NCI-H146 (cell line): ENCODE measurements around the gene TMEM151B.
A peak's percentile ranks its signal among the peaks of the same experiment; 100 is the strongest.

ENCODE experiments used
- DNase-seq: peaks from one replicate; lab custom pipeline; 2025; lab: John Stamatoyannopoulos, UW

Gene TMEM151B

DNA sequence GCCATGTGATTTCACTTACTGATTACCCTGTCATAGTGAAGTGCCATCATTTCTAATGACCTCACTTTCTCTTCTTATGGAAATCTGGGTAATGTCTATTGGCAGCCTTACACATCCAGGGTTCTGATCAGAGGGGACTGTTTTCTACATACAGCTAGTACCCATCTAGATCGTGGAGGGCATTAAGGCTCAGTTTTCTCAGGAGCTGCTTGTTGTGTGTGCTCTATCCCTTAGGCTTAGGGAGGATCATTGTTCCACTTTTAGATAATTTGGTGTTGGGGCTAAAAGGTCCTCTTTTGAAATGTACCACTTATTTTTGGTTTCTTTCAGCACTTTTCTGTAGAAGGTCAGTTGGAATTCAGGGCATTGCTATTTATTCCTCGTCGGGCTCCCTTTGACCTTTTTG lies 19.5 kb upstream of the TMEM151B start:
- DNase-seq = no peak

DNA sequence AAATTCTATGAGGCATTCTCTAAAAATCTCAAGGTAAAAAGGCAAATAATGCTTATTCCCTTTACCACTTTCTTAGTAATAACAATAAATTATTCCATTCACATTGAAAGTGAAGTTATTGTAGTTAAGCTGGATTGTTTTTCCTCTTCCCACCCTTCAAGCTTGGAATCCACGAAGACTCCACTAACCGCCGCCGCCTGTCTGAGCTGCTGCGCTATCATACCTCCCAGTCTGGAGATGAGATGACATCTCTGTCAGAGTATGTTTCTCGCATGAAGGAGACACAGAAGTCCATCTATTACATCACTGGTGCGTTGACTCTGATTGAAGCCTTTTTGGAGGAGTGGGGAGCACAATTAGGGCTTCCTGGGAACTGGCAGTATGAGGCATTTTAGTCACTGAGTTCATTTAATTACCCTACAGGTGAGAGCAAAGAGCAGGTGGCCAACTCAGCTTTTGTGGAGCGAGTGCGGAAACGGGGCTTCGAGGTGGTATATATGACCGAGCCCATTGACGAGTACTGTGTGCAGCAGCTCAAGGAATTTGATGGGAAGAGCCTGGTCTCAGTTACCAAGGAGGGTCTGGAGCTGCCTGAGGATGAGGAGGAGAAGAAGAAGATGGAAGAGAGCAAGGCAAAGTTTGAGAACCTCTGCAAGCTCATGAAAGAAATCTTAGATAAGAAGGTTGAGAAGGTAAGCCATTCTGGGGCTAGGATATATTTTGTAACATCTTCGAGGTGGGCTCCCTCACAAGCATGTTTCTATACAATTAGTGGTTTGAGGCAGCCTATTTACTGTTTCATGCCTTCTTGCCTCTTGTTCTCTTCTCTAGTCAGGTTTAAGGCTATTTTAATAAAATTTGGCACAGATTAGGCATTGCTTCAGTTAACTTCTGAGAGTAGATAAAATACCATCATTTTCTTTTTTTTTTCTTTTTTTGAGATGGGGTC lies 18.4 kb upstream of the TMEM151B start:
- DNase-seq = no peak

- DNase-seq = peak; percentile 52
These were observed 16.7 kb upstream of the TMEM151B start for GRCh38 chr6:44253307-44254101.

DNA sequence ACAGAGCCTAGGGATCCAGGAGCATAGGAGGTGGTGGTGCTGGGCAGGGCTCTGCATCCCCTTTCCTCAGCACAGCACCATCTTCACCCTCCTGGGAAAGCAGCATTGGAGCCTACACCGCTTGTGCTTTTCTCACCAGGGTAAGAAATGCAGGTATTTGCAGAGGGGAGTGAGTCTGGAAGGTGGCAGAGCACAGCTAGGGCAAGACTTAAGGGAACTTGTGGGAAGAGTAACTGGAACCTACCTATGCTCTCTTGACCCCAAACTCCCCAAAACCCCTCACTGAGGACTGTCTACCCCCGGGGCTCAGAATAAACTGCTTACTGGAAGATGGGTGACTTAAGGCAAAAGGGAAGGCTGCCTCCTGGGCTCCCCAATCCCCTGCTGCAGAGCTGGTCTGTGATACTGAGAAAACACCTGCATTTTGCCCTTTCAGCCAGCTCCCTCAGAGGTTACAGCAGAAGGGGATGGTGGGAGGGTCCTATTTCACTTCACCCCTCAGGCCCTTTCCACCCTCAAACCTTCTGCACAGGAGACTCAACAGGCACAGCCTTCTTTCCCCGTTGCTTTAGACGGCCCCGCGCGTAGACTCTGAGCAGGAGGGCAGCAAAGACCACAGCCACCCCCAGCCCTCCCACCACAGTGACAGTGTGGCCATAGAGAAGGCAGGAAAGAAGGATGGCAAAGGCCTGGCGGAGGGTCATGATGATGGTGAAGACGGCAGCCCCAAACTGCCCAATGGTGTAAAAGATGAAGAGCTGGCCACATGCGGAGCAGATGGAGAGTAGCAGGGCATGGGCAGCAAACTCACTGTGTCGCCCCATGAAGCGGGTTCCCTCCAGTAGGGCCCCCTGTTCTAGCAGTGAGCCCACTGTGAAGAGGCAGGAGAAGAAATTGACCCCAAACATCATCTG lies 15.8 kb upstream of the TMEM151B start:
- no peak for DNase-seq

- DNase-seq = no peak
These were observed 15.0 kb upstream of the TMEM151B start for GRCh38 chr6:44255105-44255808.

DNA sequence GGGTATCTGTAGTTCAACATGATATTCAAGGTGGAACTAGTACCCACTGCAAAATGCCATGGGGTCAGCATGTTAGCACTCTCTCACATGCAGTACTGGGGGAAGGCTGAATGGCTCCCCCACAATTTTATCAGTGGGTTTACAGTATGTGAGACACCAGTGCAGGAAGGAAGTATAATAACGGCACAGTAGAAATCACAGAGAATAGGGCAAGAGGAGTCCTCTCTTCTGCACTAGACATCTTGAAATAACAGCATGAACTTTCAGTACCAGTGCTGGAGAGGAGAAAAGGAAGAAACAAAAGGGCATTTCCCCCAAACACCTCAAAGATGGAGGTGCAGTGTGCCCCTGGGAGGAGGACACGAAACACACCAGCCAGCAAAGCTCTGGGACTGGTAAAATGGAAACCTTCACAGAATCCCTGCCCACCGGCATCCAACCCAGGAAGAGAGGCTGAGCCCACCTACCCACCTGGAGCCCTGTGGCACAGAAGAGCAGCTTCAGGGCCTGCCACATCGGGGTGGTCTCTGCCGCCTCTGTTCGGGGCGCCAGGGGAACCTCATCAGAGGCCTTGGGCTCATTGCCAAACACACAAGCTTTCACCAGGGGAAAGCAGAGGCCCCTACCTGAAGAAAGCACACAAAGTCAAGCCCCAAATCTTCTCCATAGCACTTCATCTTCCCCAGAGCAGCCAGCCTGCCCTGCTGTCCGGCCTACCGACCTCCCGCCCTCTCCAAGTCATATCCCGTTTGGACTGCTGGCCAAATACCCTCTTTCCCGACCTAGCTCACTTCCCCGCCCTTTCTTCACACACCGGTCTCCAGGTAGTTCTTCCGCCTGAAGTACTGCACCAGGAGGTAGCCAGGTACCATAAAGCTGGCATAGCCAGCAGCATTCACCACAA lies 14.1 kb upstream of the TMEM151B start:
- no peak for DNase-seq

DNA sequence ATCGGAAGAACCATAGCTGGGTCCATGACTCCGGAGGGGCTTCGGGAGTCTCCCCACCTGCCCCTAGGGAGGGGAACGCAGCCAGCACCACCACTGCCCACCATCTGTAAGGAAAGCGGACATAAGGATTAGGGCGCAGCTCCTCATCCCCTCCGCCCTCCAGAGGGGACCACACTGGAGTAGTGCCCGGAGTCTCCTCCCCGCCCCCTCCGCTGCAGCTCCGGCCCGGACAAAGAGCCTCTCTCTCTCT lies 13.6 kb upstream of the TMEM151B start:
- no peak for DNase-seq

- peak; percentile 89 for DNase-seq
These were observed 13.1 kb upstream of the TMEM151B start, which contains the start of gene SLC35B2 for GRCh38 chr6:44257025-44257752. Gene SLC35B2 (minus strand): TSS chr6:44257528. CDS start chr6:44257410, 118 bp downstream.

DNA sequence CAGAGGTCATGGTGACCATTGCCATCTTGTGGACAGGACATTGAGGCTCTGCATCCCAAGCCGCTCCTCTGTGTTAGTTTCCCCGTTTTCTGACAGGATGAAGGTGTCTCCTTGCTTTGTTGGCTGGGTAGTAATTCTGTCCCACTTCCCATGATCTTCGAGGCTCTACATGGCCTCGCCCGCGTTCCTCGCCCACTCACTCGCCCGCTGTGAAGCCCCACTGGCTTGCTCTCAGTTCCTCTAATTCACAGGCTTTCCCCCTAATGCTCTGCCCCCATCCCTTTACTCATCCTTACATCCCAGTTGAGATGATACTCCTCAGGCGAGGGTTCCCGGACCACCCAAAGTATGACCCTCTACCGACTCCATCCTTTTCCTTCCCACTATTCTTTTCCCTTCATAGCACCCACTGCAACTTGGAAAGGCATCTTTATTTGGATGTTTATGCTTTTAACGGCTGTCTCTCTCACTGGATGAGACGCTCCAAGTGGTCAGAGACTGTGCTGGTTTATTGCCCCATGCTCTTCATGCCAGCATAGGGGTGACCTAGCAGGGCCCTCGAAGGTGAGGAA lies 12.4 kb upstream of the TMEM151B start:
- DNase-seq = no peak

- no peak for DNase-seq
These were observed 11.9 kb upstream of the TMEM151B start for GRCh38 chr6:44258325-44258863.

DNA sequence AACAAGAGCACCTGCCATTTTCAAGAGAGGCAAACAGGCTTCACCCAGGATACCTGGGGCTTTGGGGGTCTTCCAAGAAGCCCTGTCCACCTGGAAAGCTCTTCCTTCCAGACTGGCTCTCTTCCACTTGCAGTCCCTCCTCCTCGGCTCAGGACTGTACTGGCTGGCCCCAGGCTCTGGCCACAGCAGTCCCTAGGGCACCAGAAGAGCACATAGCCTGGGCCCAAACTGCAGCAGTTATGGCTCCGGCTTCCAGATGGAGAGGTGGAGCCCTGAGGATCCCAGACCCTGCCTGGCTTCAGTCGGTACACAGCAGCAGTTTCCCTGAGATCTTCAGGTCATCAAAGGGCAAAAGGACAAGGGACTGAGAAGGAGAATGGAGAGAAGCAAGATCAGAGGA lies 11.3 kb upstream of the TMEM151B start:
- DNase-seq = no peak

DNA sequence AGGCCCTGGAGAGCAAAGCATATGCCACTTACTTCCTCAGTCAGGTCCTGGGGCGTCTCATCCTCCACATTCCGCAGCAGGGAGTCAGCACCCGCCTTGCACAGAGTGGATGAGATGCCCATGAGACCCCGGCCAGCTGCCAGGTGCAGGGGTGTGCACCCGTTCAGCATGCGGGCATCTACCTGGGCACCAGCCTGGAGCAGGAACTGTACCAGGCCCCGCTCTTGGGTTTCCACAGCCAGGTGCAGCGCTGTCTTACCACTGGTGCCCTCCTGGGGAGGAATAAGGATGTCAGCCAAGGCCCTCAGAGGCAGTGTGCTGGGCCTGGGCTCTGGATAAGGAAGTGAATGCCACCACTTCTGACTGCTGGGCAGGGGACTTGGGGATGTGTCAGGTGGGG lies 10.2 kb upstream of the TMEM151B start:
- no peak for DNase-seq

DNA sequence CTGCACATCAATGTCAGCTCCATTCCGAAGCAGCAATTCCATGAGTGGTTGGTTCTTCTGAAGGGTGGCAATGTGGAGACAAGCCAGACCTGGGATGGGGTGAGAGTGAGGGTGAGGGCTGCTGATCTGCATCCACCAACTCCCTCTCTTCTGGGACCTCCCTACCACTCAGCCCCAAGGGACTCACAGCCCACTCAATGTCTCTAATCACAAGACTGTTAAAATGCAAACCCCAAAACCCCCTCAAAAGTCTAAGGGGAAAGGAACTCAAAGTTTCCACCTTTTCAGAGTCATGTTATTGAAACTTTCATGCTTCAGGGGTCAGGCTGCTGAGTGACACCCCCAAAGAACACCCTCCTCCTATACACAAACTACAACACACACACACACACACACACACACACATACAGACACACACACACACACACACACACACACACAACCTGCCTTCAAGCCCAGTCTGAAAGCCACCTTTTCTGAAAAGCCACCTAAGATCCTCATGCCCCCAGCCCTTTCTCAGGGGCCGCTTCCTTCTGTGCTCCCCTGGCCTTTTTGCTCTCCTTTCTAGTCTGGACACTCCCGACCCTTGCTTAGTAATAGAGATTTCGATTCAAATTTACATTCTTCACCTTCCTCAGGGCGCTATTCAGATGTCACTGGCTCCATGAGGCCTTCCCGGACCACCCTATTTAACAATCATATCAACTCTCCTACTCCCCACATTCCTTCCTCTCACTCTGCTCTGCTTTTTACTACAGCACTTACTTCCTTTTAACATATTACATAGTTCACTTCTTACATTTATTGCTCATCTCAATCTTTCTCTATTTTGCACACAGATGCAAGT lies 9.6 kb upstream of the TMEM151B start:
- DNase-seq = no peak

GRCh38 chr6:44261581-44261980 lies 8.7 kb upstream of the TMEM151B start:
- no peak for DNase-seq

GRCh38 chr6:44262467-44263353 lies 7.5 kb upstream of the TMEM151B start:
- no peak for DNase-seq

DNA sequence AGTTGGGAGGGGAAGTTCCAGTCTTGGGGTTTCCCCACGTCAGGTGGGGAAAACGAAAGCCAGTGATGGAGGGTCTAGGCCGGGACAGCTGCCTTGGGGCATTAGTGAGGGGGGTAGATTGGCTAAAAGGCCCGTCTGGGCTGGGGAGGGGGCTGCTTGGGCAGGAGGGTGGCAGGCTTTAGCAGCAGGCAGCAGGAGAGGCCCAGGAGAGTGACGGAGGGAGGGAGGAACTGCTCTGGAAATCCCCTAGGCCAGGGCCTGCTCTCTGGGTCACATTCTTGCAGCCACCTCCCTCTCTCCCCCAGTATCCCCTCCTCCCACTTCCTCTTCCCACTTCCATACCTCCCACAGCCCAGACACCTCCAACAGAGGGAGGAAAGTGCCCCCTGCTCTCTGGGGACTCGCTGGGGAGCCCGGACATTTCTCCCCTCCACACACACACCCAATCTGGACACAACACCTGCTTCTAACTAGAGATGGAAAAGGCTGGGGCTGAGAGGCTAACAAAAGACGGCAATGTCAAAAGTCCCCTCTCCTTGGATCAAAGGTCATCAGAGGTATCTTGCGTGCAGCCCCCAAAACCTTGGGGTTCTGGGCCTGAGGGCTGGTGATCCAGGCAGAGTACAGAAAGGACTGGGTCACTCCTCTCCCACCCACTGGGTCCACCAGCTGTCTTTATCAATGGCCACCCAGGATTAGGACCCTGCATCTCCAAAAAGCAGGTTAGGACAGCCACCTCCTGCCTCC lies 6.7 kb upstream of the TMEM151B start:
- no peak for DNase-seq
